Measurements from ENCODE around the gene LRP1-AS. TPM values are rescaled to one million over a fixed set of nuclear protein-coding genes. Genes with fewer than 3 reads are reported as not detected.

Gene LRP1-AS
- total and polyA plus RNA-seq, 7 donors: not detected

- 0 to 1% methylated on average over 57 of the region's 57 CpGs for WGBS, 2 donors
Observed at GRCh38 chr12:57127726-57128518, 19.5 kb downstream of the LRP1-AS start, which contains the start of gene LRP1. Gene LRP1 (plus strand): TSS chr12:57128483. CDS start chr12:57128965, 482 bp downstream.

GRCh38 chr12:57127101-57127725, 20.2 kb downstream of the LRP1-AS start:
- intact Hi-C loops (cut with DNase I): loop anchor here (2.0 to 5.0 kb wide), 2 partner anchors 48 to 55 kb away; no protein-coding TSS in a partner anchor
- peak; percentile 85 for DNase-seq
- Histone ChIP-seq H3K9me3 (no peaks in the 10 kb centered on the region), H3K4me3 (peak overlapping the region; percentile 68 to 93 (median 80)), H3K4me1 (peaks cover 0 to 39% (median 33%) of the 10 kb centered on the region in 4 donors), H3K36me3 (no peaks in the 10 kb centered on the region), H3K27me3 (no peaks in the 10 kb centered on the region), H3K27ac (peak overlapping the region; percentile 92 to 99 (median 98))
- WGBS, 2 donors: 2 to 7% methylated on average over 26 of the region's 26 CpGs
- TF ChIP-seq CTCF (IDR thresholded peaks at IDR 0.05): no peak
- no peak for TF ChIP-seq POLR2AphosphoS5 (IDR thresholded peaks at IDR 0.05)
- no peak for TF ChIP-seq POLR2A (IDR thresholded peaks at IDR 0.05)
- no peak for TF ChIP-seq EP300 (IDR thresholded peaks at IDR 0.05)

More at GRCh38 chr12:57127726-57128518, 19.5 kb downstream of the LRP1-AS start, which contains the start of gene LRP1:
- intact Hi-C loops (cut with DNase I): loop anchor here (2.0 to 5.0 kb wide), 2 partner anchors 47 to 56 kb away; no protein-coding TSS in a partner anchor
- H3K4me1 ChIP-seq: peaks cover 0 to 46% (median 40%) of the 10 kb centered on the region in 4 donors
- no peaks in the 10 kb centered on the region for H3K9me3 ChIP-seq
- H3K4me3 ChIP-seq: peak within 1 kb of the TSS; percentile 68 to 93 (median 80)
- no peaks in the 10 kb centered on the region for H3K36me3 ChIP-seq
- H3K27ac ChIP-seq: peak within 1 kb of the TSS; percentile 92 to 99 (median 98)
- H3K27me3 ChIP-seq: no peaks in the 10 kb centered on the region
- no peak for TF ChIP-seq EP300 (IDR thresholded peaks at IDR 0.05)
- peak; percentile 87 for TF ChIP-seq POLR2A (IDR thresholded peaks at IDR 0.05)
- peak; percentile 90 to 96 (median 94) for TF ChIP-seq POLR2AphosphoS5 (IDR thresholded peaks at IDR 0.05)
- no peak for TF ChIP-seq CTCF (IDR thresholded peaks at IDR 0.05)
- DNase-seq: peak; percentile 95

- Histone ChIP-seq H3K27ac (peak overlapping the region; percentile 92 to 99 (median 98)), H3K4me1 (peaks cover 0 to 32% (median 26%) of the 10 kb centered on the region in 4 donors), H3K4me3 (peak overlapping the region in 1 of 4 donors; percentile 71), H3K27me3 (no peaks in the 10 kb centered on the region), H3K36me3 (no peaks in the 10 kb centered on the region), H3K9me3 (no peaks in the 10 kb centered on the region)
- intact Hi-C loops (cut with DNase I): loop anchor here (2.0 to 5.0 kb wide), 2 partner anchors 48 to 54 kb away; no protein-coding TSS in a partner anchor
- WGBS, 2 donors: 22 to 55% methylated on average over 7 of the region's 7 CpGs
- DNase-seq: no peak
- TF ChIP-seq CTCF (IDR thresholded peaks at IDR 0.05): no peak
- no peak for TF ChIP-seq EP300 (IDR thresholded peaks at IDR 0.05)
- no peak for TF ChIP-seq POLR2AphosphoS5 (IDR thresholded peaks at IDR 0.05)
- no peak for TF ChIP-seq POLR2A (IDR thresholded peaks at IDR 0.05)
Observed at GRCh38 chr12:57126561-57126960, 20.9 kb downstream of the LRP1-AS start.

GRCh38 chr12:57126061-57126460, 21.4 kb downstream of the LRP1-AS start:
- peak overlapping the region in 2 of 4 donors; percentile 92 to 98 for H3K27ac ChIP-seq
- intact Hi-C loops (cut with DNase I): loop anchor here (2.0 to 5.0 kb wide), 2 partner anchors 49 to 54 kb away; no protein-coding TSS in a partner anchor
- no peak overlapping the region for H3K4me3 ChIP-seq
- 91 to 93% methylated on average over 11 of the region's 11 CpGs for WGBS, 2 donors
- no peaks in the 10 kb centered on the region for H3K27me3 ChIP-seq
- TF ChIP-seq POLR2AphosphoS5 (IDR thresholded peaks at IDR 0.05) (no peak), POLR2A (IDR thresholded peaks at IDR 0.05) (no peak), EP300 (IDR thresholded peaks at IDR 0.05) (no peak), CTCF (IDR thresholded peaks at IDR 0.05) (no peak)
- peaks cover 0 to 27% (median 21%) of the 10 kb centered on the region in 4 donors for H3K4me1 ChIP-seq
- H3K9me3 ChIP-seq: no peaks in the 10 kb centered on the region
- DNase-seq: no peak
- H3K36me3 ChIP-seq: no peaks in the 10 kb centered on the region

Data from sigmoid colon (tissue), 7 donors.